ENCODE measurements around the gene SKI. TPM values are rescaled to one million over a fixed set of nuclear protein-coding genes. Genes with fewer than 3 reads are reported as not detected.

Gene SKI
- total and polyA plus RNA-seq, 2 of the 4 experiments (the other 2 are of a cell fraction): 2.3 to 20.1 TPM

- TF ChIP-seq CTCF (conservative IDR thresholded peaks at IDR 0.05; ENCODE audit: low read depth, low read length): no peak
Measured at GRCh38 chr1:2189459-2190425, 38.4 kb upstream of the SKI start (continued).
